K562 (cell line): ENCODE data around the gene FMNL1.

Source experiments
- CEBPG ChIP-seq, 3 experiments: fragments of 200-800 bp in 1 of 3; sonication (Bioruptor generic) in 1 of 3; sonication (generic) in 1 of 3; formaldehyde crosslinking in 1 of 3; IDR thresholded peaks in 2 of 3; conservative IDR thresholded peaks in 1 of 3; 2 replicates each; pipeline versions ENCODE4 v1.6.1 to v1.8.0; 2016 to 2022; ENCODE audit warnings: missing compliant biosample characterization in 2 of 3, missing genetic modification characterization in 2 of 3, mild to moderate bottlenecking in 1 of 3, missing genetic modification reagents in 1 of 3
- JUNB ChIP-seq: fragments of 450-650 bp; formaldehyde crosslinking; conservative IDR thresholded peaks from 2 replicates; pipeline ENCODE4 v1.4.0; 2020; ENCODE audit warnings: mild to moderate bottlenecking
- ZBTB1 ChIP-seq: sonication (generic); formaldehyde crosslinking; IDR thresholded peaks from 2 replicates; pipeline ENCODE4 v1.8.1; 2023; ENCODE audit warnings: missing genetic modification reagents, low read depth, mild to moderate bottlenecking, borderline replicate concordance
- TF ChIP-seq, protein P1 (sequence below): sonication (generic); formaldehyde crosslinking; IDR thresholded peaks from 2 replicates; pipeline ENCODE4 v1.8.1; 2023; ENCODE audit warnings: mild to moderate bottlenecking, missing genetic modification reagents

DNA sequence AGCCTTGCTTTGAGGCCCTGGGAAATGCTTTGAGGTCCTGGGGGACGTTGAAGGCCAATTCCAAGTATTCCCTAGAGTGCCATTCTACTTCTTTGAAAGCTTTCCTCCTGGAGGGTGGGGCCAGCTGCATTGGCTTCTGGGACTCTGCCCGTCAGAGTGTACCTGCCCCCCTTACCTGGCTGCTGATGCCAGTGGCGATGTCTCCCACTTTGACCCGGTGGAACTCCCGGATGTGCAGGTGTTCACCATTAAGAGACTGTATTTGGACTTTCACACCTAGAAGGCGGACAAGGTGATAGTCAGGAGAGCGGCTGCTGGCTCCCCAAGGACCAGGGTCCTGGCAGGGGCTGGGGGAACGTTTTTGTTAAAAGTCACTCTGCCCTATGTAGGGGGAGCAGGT, 43.3 kb downstream of the FMNL1 start:
- TF ChIP-seq JUNB (CRISPR knock-in tag) (no peak), CEBPG (CRISPR knock-in tag; IDR thresholded peaks at IDR 0.05) (no peak), CEBPG (tag; conservative IDR thresholded peaks at IDR 0.05 in 1 of 2, IDR thresholded peaks at IDR 0.05 in 1 of 2) (no peak), ZBTB1 (no peak)
- TF ChIP-seq, protein P1, sequence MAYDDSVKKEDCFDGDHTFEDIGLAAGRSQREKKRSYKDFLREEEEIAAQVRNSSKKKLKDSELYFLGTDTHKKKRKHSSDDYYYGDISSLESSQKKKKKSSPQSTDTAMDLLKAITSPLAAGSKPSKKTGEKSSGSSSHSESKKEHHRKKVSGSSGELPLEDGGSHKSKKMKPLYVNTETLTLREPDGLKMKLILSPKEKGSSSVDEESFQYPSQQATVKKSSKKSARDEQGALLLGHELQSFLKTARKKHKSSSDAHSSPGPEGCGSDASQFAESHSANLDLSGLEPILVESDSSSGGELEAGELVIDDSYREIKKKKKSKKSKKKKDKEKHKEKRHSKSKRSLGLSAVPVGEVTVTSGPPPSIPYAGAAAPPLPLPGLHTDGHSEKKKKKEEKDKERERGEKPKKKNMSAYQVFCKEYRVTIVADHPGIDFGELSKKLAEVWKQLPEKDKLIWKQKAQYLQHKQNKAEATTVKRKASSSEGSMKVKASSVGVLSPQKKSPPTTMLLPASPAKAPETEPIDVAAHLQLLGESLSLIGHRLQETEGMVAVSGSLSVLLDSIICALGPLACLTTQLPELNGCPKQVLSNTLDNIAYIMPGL (CRISPR knock-in tag), result no peak
